Activated T-cell treated with anti-CD3 and anti-CD28 coated beads for 24 hours (primary cell): ENCODE measurements around the gene MACROD2.

Experiments used
- DNase-seq: peaks from one replicate; pipeline ENCODE4 v3.0.0-alpha.2; 2020; ENCODE audit warnings: low read depth

MACROD2 gene

DNA sequence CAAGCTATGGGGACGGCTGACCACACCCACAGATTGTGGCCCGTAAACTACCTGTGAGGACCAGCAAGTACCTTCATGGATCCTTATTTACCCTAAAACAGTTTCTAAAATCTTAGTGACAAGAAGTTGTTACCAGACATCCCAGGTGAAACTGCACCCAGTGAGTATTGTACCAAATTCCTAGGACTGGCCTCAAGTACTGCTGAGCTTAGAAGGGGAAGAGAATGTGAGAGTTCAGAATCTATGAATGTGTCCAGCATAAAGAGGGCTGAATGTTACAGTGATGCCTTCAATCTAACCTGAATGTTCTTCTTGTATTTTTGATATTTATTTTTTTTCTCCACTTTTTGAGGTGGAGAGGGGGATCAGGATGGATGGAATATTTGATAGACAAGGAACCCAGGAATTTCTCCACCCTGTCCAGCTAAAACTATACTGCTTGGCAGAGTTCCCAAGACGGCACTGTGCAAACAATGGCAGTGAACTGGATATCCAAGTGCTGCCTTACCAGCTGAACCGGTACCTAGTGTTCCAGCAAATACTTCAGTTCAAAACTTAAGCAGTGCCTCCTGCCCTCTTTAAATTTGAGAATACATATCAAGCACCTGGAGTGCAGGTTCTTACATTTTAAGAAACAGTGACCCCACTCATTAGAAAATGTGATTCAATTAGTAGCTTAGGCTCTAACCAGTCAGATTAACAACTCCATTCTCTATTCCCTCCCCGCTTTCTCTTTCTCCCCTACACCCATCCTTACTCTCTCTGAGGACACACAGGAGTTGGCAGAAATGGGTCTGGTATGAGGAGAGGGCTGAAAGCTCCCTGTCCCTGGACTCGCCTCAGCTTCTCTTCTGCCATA, 769.4 kb downstream of the MACROD2 start:
- DNase-seq, result no peak

DNA sequence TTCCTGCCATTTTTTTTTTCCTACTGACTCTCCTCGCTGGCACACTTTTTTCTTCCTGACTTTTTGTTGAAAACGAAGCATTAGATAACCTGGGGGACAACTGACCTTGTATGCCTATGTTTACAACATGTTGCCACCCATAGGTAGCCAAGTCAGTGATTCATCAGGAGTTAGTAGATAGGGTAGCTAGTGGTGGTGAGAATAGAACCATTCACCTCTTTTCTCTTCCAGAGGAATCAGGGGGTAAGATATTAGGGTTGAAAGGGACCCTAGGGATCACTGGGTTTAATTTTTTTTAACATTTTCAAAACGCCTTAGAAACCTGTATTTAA, 770.0 kb downstream of the MACROD2 start:
- DNase-seq, result no peak

- DNase-seq, result no peak
Observed at GRCh38 chr20:14773486-14773885, 778.2 kb downstream of the MACROD2 start.

- no peak for DNase-seq
Observed at GRCh38 chr20:14775778-14776177, 780.5 kb downstream of the MACROD2 start.

DNA sequence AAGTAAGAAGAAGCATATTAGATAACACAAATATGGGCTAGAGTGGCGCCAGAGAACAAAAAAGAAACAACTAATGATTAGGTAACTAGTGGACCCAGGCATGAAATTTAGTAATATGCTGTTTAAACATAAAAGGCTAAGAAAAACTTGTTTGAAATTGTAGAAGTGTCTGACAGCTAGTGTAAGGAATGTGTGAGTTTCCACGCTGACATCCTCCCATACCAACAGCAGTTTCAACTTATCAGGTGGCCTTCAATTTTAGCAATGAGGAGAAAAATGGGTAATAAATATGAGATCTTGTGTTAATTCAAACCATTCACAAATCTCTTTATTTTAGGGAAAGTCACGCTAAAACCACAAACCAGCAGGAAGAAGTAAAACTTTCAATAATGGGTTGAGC, 782.3 kb downstream of the MACROD2 start:
- DNase-seq, result no peak

- no peak for DNase-seq
Observed at GRCh38 chr20:14778096-14778495, 782.8 kb downstream of the MACROD2 start.

DNA sequence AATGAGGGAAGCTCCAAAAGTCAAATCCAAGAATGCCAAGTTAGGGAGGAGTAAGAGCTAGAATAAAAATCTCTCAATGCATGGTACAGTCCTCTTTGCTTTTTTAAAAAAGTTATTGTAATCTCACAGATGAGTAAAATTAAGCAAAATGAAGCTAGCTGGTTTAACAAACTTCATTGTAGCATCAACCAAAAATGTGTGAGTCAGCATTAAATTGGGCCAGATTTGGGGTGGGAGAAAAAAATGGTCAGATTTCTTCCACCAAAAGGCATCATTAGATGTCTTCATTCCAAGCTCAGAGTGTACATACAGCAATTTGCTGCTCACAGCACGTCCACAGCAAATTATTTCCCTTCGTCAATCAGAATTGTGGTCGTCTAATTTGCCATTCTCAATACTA, 783.6 kb downstream of the MACROD2 start:
- DNase-seq, result no peak

GRCh38 chr20:14780508-14780907, 785.2 kb downstream of the MACROD2 start:
- DNase-seq, result no peak

GRCh38 chr20:14782731-14783130, 787.4 kb downstream of the MACROD2 start:
- no peak for DNase-seq

GRCh38 chr20:14783766-14784165, 788.5 kb downstream of the MACROD2 start:
- DNase-seq, result no peak

DNA sequence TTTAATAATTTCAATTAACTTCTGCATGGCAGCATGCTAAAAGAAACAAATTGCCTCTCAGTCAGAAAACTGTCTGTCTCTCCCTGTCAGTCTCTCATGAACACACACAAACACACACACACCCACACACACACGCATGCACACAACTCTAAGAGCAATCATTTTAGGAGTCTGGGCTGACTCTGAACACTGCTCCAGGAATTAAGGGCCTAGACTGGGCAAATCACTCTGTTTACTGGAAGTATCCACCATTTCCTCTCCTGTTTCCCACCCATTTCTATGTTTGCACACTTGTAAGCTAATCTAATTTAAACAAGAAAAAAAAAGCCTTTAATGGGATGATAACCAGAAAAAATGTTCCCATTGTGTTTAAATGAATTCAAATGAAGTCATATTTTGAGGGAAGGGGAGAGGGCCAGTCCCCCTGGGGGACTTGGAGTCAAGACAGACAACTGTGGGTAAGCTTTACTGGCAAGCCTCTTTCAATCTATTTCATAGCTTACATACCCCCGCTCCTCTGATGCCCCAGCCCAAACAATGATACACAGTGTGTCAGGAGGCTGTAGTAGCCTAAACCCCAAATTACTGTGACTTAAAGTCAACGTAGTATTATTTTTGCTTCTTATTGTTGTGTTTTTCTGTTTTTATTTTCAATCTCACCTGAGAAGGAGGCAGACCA, 789.9 kb downstream of the MACROD2 start:
- no peak for DNase-seq

DNA sequence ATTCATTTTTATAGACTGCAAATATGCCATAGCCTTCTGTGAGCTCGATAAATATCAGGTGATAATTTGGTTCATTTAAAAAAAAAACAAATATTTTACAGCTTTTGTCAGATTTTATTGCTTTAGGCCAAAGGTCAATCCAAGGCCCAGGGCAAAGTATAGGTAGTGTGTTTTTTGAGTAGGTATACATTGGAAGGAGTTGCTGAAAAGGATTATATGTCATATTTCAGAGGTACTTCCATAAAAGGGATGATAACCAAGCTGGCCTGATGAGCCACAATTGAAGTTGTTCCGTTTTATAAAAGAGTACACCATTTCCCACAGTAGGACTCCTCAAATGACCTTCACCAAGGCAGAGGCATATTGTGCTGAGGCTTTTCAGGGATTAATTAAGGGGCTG, 794.9 kb downstream of the MACROD2 start:
- no peak for DNase-seq

- no peak for DNase-seq
Observed at GRCh38 chr20:14790771-14791620, 795.7 kb downstream of the MACROD2 start.

- no peak for DNase-seq
Observed at GRCh38 chr20:14792915-14793314, 797.6 kb downstream of the MACROD2 start.

GRCh38 chr20:14799545-14800216, 804.4 kb downstream of the MACROD2 start:
- DNase-seq, result no peak

DNA sequence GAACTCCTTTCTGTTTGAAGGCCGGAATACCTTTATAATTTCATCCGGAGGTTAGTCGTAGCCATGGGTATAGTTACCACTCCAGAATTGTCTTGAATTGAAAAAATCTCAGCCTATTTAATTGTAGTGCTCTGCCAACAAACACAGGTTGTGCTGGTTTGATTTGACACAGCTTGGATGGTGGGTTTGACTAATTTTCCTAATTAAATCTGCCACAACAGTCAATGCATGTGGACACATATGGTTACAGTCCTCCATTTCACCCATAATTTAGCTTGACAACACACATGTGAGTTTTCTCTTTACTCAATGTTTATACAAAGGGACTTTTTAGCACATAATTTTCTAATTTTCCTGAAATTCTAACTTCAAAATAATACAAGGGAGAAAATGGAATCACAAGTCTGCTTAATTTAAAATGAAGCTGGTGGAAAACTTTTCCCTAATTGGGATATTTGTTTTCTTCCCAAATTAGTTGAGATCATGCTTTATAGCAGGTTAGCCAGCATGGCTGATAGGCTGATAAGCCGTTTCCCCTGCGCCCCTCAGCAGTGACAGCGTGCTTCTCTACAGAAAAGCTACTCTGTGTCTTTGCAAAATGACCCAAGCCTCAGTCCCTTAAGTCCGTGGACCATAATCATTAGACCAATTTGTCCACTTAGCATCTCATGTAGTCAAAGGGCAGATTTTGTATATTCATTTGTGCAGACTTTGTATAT, 805.5 kb downstream of the MACROD2 start:
- DNase-seq, result no peak

DNA sequence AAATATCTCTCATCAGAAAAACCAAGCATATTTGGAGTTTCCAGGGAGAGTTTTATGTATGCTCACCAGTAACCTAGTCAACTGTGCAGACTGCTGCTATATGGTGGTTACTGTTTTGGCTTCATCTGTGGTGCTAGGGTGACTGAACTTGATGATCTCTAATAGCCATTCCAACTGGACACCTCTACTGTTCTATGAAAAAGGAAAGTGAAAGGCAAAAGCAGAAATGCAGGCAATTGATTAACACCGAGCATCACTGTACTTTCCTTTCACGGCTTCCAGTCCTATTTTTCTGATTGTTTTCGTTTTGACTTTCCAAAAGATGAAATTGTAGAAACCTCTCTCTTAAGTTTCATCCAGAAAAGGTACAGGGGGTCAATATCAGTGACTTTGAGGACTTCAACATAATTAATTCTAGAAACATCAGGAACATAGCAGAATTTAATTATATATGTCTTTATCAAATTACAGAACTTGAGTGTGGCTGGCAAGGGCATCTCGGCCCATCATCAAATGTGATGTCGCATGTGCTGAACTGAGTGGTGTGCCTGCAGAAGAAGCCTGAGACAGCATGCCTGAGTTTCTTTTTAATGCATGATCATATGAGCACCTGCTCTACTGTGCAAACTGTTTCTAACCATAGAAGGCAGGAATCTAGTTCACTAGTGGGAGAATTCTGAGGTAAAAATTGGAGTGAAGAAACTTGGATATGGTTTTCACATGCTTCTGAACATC, 806.4 kb downstream of the MACROD2 start:
- DNase-seq, result no peak

- DNase-seq, result no peak
Observed at GRCh38 chr20:14807224-14807623, 811.9 kb downstream of the MACROD2 start.

- DNase-seq, result no peak
Observed at GRCh38 chr20:14815340-14815739, 820.0 kb downstream of the MACROD2 start.

- DNase-seq, result no peak
Observed at GRCh38 chr20:14816471-14816870, 821.2 kb downstream of the MACROD2 start.

GRCh38 chr20:14817101-14817500, 821.8 kb downstream of the MACROD2 start:
- DNase-seq, result no peak
